LoVo (cell line): ENCODE measurements around the gene MYADM.

ENCODE experiments used
- DNase-seq: peaks from one replicate; pipeline ENCODE4 v3.0.0-alpha.2; 2016; ENCODE audit warnings: low spot score

Gene MYADM

DNA sequence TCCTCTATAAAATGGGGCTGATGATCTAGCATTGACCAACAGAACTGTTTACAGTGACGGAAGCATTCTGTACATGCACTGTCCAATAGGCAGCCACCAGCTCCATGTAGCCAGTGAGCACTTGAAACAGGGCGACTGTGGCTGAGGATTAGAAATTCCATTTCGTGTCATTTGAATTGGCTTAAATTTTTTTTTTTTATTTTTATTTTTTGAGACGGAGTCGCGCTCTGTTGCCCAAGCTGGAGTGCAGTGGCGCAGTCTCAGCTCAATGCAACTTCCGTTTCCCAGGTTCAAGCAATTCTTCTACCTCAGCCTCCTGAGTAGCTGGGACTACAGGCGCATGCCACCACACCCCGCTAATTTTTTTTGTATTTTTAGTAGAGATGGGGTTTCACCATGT, 17.4 kb downstream of the MYADM start:
- DNase-seq = no peak

GRCh38 chr19:53892301-53892980, 24.8 kb downstream of the MYADM start:
- no peak for DNase-seq

DNA sequence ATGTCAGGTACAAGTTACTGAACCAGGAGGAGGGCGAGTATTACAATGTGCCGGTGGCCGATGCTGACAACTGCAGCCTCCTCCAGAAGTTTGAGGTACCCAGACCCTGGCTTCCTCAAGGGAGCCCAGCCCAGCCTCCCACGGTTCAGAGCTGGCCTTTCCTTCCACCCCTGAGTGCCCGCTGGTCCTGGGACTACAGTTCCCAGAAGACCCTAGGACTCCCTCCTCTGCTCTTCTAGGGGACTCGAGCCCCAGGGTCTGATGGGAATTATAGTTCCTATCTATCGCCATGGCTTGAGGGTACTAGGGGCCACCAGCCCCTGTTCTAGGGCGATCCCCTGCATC, 25.3 kb downstream of the MYADM start:
- DNase-seq = no peak

DNA sequence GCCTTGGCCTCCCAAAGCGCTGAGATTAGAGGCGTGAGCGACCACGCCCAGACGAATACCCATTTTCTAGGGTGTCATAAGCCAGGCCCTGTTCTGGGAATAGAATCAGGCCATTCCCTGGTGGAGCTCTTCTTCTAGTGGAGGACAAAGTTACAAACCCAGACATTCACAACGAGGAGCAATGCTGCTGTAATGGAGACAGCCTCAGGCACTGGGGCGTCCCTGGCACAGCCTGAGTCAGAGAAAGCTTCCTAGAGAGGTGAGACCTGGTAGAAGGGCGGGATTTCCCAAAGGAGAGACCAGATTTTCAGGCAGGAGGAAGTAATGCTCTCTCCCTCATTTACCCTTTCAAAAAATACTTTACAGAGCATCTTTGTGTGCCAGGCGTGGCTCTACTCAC, 27.0 kb downstream of the MYADM start:
- no peak for DNase-seq

DNA sequence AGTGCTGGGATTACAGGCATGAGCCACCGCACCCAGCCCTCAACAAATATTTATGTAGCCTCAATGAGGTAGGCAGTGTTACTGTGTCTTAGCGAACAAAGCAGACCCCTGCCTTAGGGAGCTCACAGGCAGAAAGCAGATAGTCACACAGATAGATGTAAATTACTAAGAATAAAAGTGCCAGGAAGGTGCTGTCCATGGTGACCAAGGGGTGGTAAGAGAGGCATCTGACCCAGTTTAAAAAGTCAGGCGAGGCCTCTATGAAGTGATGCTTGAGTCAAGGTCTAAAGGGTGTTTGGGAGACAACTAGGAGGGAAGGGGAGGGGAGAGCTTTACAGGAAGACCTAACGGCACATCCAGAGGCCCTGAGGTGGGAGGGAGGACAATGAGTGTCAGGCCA, 29.0 kb downstream of the MYADM start:
- DNase-seq = no peak

DNA sequence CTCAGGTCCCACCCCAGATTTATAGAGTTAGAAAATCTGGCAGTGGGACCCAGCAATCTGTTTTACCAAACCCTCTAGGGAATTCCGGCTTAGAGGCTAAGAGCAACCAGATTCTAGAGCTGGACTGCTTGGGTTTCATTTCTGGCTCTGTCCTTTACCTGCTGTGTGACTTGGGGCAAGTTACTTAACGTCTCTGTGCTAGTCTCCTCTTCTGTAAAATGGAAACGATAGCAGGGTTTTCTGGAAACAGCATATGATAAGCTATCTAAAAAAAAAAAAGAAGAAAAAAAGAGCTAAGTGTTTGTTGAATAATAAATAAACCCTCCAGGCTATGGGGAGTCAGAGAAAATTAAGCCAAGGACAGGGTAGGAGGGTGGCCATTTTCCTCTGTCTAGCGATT, 29.8 kb downstream of the MYADM start:
- no peak for DNase-seq

DNA sequence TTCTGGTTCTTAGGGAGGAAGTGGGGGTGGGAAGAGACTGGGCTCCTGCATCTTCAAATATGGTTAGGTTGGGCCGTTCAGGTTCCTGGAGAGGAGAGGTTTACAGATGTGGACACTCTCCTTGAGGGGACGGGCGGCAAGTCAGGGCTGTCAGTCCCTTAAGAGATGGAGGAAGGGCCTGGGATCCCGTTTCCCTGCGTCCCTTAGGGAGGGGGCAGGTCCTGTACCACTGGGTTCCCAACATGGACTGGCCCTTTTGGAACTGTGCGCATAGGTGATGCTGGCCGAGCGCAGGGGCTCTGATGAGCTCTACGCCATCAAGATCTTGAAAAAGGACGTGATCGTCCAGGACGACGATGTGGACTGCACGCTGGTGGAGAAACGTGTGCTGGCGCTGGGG, 30.5 kb downstream of the MYADM start:
- no peak for DNase-seq

GRCh38 chr19:53898636-53899341, 31.1 kb downstream of the MYADM start:
- no peak for DNase-seq

DNA sequence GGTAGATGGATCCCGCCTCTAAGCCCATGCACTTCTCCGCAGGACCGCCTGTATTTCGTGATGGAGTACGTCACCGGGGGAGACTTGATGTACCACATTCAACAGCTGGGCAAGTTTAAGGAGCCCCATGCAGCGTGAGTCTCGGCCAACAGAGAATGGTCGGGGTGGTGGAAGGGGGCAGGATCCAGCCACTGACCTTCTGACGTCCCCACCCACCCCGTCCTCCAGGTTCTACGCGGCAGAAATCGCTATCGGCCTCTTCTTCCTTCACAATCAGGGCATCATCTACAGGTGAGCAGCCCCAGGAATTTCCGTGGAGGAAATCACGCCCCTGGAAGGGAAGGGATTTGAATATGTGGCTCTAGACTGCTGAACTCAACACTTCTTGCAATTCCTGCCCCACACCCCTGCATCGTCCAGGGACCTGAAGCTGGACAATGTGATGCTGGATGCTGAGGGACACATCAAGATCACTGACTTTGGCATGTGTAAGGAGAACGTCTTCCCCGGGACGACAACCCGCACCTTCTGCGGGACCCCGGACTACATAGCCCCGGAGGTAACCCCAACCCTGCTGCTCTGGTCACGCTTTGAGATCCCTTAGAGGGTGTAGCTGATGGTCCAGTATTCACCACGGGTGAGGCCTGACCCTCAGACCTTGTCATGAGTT, 32.6 kb downstream of the MYADM start:
- DNase-seq = no peak

- DNase-seq = peak; percentile 48
These were observed 35.5 kb downstream of the MYADM start for GRCh38 chr19:53903055-53903680.

DNA sequence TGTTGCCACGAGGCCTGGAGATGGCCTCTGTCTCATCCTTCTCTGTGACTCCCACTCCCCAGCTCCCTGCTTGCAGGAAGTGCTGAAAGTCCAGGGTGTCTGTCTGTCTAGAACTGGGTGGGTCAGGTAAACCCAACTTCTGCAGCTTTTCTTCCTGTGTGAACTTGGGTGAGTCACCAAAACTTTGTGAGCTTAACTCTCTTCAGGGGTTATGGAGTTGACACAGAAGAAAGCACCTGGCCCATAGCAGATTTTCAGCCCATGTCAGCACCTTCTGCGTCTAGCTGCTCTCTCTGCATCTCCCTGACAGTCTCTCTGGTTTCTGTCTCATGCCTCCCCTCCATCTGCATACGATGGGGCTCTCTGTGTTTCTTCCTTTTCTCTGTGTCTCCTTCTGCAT, 37.2 kb downstream of the MYADM start:
- no peak for DNase-seq

GRCh38 chr19:53905787-53906186, 38.1 kb downstream of the MYADM start:
- DNase-seq = no peak

DNA sequence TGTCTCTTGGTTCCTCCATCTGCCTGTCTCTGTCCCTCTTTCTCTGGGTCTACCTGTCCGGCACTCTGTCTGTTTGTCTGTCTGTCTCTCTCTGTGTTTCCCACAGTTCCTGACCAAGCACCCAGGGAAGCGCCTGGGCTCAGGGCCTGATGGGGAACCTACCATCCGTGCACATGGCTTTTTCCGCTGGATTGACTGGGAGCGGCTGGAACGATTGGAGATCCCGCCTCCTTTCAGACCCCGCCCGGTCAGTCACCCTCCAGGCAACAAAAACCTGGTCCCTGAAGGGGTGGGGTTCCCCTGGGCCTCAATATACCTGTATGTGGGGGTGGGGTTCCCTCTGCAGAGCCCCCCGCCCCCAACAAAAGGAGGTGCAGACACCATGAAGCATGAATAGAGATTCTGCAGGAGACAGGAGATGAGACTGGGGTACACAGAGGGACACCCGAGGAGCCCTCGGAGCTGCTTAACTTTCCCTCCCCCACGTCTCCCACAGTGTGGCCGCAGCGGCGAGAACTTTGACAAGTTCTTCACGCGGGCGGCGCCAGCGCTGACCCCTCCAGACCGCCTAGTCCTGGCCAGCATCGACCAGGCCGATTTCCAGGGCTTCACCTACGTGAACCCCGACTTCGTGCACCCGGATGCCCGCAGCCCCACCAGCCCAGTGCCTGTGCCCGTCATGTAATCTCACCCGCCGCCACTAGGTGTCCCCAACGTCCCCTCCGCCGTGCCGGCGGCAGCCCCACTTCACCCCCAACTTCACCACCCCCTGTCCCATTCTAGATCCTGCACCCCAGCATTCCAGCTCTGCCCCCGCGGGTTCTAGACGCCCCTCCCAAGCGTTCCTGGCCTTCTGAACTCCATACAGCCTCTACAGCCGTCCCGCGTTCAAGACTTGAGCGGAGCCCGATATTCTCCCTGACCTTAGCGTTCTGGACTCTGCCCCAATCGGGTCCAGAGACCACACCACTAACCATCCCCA, 38.8 kb downstream of the MYADM start:
- peak; percentile 20 for DNase-seq

DNA sequence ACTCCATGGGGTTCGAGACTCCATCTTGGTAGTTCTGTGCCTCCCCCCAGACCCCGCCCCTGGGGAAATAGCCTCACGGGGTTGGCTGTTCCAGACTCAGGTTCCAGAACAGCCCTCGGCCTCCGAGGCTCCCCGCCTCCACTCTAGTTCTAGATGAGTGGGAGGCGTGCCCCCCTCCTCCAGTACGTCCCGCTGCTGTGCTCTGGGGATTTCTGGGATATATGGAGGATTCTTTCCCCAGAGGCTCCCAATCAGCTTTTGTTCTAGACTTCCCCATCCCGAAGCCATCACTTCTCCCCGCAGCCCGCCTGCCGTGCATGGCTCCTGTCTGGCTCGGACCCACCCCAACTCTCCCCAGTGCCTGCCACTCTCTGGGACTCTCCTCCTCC, 39.5 kb downstream of the MYADM start:
- DNase-seq = no peak

GRCh38 chr19:53907690-53908089, 40.0 kb downstream of the MYADM start:
- no peak for DNase-seq

GRCh38 chr19:53908106-53908934, 40.6 kb downstream of the MYADM start:
- DNase-seq = no peak

GRCh38 chr19:53908935-53909415, 41.3 kb downstream of the MYADM start, which contains the start of gene CACNG7:
TSS of gene CACNG7 (plus strand) at chr19:53909278. CDS start at chr19:53912832, 3,554 bp downstream.
- DNase-seq = no peak

DNA sequence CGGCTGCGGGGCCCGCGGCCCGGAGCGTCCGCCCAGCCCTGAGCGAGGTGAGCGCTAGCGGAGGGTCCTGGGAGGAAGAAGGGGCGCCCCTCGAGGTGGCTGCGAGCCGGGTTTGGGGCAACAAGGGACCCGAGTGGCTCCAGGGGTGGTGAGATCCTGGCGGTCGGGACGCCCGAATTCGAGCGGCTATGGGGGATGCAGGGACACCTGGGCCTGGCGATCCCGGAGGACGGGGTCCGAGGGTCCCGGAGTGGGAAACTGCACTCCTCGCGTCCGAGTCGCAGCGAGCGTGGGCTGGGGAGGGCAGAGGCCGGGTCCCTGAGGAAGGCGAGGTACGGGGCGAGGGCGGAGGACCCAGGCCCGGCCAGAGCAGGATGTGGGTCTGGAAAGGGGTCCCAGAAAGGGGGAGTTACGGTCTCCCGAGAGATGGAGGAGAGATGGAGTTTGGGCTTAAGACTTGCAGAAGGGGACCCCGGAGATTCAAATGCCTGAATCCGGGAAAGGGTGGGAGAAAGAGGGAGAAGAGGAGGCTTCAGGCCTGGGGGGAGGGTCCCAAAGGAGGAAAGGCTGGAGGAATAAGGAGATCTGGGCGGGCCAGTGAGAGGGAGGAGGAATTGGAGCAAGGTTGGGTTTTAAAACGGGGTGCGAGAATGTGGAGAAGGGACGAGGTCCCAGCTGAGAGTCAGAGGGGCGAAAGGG, 41.9 kb downstream of the MYADM start:
- no peak for DNase-seq

DNA sequence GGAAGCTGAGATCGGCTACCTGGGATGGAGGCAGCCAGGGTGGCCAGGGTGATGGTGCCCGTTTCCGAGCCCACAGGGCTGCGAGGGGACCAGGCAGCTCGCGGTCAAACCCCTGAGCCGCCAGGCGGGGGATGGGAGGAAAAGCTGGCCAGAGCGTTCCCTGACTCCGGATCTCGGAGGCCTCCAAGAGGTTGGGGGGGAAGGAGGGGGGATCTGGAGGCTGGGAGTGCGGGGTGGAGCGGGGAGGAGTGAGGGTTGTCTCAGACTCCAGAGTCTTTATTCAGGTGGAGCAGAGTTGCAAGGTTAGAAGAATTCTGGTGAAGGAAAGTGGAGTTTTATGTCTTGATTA, 42.5 kb downstream of the MYADM start:
- DNase-seq = no peak

- DNase-seq = no peak
These were observed 45.0 kb downstream of the MYADM start for GRCh38 chr19:53912653-53913052.
